ENCODE measurements around the gene SH3BP4. TPM values are rescaled to one million over a fixed set of nuclear protein-coding genes. Genes with fewer than 3 reads are reported as not detected.

SH3BP4 gene
- polyA plus RNA-seq, 1 donor, result 27.7 TPM

DNA sequence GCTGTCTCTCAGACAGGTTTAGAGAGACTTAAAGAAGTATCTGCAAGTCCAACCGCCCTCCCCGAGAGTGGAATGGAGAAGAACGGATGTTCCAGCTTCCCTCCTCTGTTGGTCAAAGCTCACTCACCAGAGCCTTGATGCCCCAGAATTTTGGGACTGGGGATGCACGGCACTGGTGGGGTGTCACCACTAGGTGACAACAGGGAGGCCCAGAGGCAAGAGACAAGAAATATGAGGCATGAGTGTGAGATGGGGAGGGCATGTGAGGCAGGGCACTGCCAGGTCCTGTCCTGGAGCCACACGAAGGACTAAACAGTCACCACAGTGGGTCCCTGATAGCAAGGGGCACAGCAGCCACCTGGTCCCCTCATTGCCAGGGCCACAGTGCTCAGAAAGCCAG is 35.1 kb upstream of the SH3BP4 start:
- Histone ChIP-seq H3K27me3 (ENCODE audit: control insufficient read depth, insufficient read depth, low read length) (no peaks in the 10 kb centered on the region), H3K9me3 (ENCODE audit: control insufficient read depth, low read depth, low read length) (no peaks in the 10 kb centered on the region), H3K27ac (ENCODE audit: low read length) (peak overlapping the region; percentile 89), H3K36me3 (ENCODE audit: control insufficient read depth, insufficient read depth, low read length) (no peaks in the 10 kb centered on the region), H3K4me1 (ENCODE audit: control insufficient read depth, insufficient read depth, low read length) (peaks cover 32% of the 10 kb centered on the region), H3K4me3 (ENCODE audit: low read length) (no peak overlapping the region)
- WGBS (ENCODE audit: insufficient coverage, low lambda C conversion rate), result no CpG with 5 or more reads among the region's 5 CpGs
- DNase-seq, result no peak

DNA sequence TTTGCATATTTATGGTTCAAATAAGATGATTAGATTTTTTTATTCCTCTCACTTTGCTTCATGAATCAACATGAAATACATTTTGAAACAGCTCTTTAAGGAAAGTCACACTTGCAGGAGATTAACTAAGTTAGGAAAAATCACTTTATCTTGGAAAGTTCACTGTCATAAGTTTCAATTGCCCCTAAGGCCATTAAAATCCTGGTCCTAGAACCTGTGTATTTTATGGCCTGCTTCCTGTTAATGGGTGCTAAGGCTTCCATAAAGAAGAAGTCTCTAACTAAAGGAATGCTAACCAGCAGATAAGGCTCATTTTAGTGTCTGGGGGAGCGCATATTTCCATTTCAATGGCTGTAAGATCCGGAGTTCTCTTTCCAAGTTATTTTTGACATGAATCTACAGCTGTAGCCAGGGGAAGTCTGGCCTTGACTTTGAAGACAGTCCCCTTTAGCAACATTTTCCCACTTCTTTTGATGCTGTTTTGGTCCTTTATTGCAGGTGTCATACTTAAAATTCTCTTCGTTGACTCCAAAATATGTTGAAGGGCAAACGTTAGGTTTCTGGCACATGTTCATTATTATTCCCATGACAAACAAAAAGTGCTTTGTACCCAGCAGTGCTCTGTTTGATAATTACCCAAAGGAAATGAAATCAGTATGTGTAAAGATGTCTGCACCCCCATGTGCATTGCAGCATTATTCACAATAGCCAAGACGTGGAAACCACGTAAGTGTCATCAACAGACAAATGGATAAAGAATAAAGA is 34.4 kb upstream of the SH3BP4 start:
- Histone ChIP-seq H3K36me3 (ENCODE audit: control insufficient read depth, insufficient read depth, low read length) (no peaks in the 10 kb centered on the region), H3K27ac (ENCODE audit: low read length) (peak overlapping the region; percentile 89)
- 20% methylated on average over 1 of the region's 6 CpGs for WGBS (ENCODE audit: insufficient coverage, low lambda C conversion rate)

DNA sequence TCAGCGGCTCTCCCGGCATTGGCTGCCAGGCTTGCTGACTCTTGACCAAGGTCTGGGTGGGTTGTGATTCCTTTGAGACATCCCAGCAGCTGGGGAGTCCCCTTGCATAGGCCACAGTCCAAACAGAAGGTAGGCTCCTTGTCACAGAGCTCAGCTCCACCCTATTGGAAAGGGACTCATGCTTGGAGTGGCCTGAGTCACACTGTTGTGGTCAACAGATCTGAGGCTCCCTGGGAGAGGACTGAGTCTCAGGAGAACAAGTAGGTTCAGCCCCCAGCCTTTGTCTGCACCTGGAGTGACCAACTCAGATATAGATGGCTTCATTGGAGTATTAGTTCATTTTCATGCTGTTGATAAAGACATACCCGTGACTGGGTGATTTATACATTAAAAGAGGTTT is 32.1 kb upstream of the SH3BP4 start:
- H3K4me1 ChIP-seq (ENCODE audit: control insufficient read depth, insufficient read depth, low read length), result peaks cover 13% of the 10 kb centered on the region
- H3K9me3 ChIP-seq (ENCODE audit: control insufficient read depth, low read depth, low read length), result no peaks in the 10 kb centered on the region
- H3K36me3 ChIP-seq (ENCODE audit: control insufficient read depth, insufficient read depth, low read length), result no peaks in the 10 kb centered on the region
- WGBS (ENCODE audit: insufficient coverage, low lambda C conversion rate), result no CpG with 5 or more reads among the region's 3 CpGs
- peak in 1 of 2 donors; percentile 20 for DNase-seq
- H3K4me3 ChIP-seq (ENCODE audit: low read length), result no peak overlapping the region
- no peaks in the 10 kb centered on the region for H3K27me3 ChIP-seq (ENCODE audit: control insufficient read depth, insufficient read depth, low read length)
- H3K27ac ChIP-seq (ENCODE audit: low read length), result no peak overlapping the region

More for the DNA sequence above, 34.4 kb upstream of the SH3BP4 start:
- H3K4me1 ChIP-seq (ENCODE audit: control insufficient read depth, insufficient read depth, low read length), result peaks cover 32% of the 10 kb centered on the region
- peak; percentile 37 to 79 for DNase-seq
- H3K27me3 ChIP-seq (ENCODE audit: control insufficient read depth, insufficient read depth, low read length), result no peaks in the 10 kb centered on the region
- H3K9me3 ChIP-seq (ENCODE audit: control insufficient read depth, low read depth, low read length), result no peaks in the 10 kb centered on the region
- H3K4me3 ChIP-seq (ENCODE audit: low read length), result no peak overlapping the region

DNA sequence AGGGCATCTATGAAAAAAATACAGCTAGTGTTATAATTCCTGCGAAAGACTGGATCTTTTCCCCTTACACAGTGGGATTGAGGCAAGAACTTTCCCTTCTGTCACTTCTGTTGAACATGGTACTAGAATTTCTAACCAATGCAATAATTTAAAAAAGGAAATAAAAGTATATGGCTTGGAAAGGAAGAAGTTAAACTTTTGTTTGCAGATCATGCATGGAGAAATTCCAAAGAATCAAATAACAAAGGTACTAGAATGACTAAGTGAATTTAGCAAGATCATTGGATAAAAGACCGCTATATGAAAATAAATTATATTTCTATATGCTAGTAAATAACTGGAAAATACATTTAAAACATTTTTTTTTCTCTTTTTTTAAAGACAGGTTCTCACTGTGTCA is 31.0 kb upstream of the SH3BP4 start:
- Histone ChIP-seq H3K27me3 (ENCODE audit: control insufficient read depth, insufficient read depth, low read length) (no peaks in the 10 kb centered on the region), H3K27ac (ENCODE audit: low read length) (no peak overlapping the region), H3K4me3 (ENCODE audit: low read length) (no peak overlapping the region), H3K4me1 (ENCODE audit: control insufficient read depth, insufficient read depth, low read length) (peaks cover 7% of the 10 kb centered on the region), H3K9me3 (ENCODE audit: control insufficient read depth, low read depth, low read length) (no peaks in the 10 kb centered on the region), H3K36me3 (ENCODE audit: control insufficient read depth, insufficient read depth, low read length) (no peaks in the 10 kb centered on the region)
- no peak for DNase-seq
- 100% methylated on average over 1 of the region's 2 CpGs for WGBS (ENCODE audit: insufficient coverage, low lambda C conversion rate)

DNA sequence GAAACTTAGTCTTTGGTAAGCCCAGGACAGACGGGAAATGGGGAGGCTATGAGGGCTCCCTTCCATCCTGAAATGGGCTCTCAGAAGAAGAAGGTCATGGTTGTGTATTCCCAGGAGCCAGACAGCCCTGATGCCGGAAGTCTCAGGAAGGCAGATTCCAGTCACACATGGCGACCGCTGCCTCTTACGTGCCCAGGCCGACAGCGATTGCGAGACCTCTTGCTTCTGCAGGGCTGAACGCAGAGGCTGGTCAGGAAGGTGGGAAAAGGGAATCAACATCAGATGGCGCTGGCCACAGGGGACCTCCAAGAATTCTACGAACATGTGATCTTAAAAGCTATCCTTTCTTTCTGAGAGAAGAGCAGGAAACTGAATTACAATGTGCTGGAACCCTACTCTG is 22.8 kb upstream of the SH3BP4 start:
- H3K4me3 ChIP-seq (ENCODE audit: low read length), result no peak overlapping the region
- no peaks in the 10 kb centered on the region for H3K4me1 ChIP-seq (ENCODE audit: control insufficient read depth, insufficient read depth, low read length)
- H3K27me3 ChIP-seq (ENCODE audit: control insufficient read depth, insufficient read depth, low read length), result no peaks in the 10 kb centered on the region
- H3K36me3 ChIP-seq (ENCODE audit: control insufficient read depth, insufficient read depth, low read length), result no peaks in the 10 kb centered on the region
- no peak overlapping the region for H3K27ac ChIP-seq (ENCODE audit: low read length)
- no peak for DNase-seq
- no peaks in the 10 kb centered on the region for H3K9me3 ChIP-seq (ENCODE audit: control insufficient read depth, low read depth, low read length)
- whole genome bisulfite sequencing (ENCODE audit: insufficient coverage, low lambda C conversion rate), result 100% methylated on average over 1 of the region's 11 CpGs

DNA sequence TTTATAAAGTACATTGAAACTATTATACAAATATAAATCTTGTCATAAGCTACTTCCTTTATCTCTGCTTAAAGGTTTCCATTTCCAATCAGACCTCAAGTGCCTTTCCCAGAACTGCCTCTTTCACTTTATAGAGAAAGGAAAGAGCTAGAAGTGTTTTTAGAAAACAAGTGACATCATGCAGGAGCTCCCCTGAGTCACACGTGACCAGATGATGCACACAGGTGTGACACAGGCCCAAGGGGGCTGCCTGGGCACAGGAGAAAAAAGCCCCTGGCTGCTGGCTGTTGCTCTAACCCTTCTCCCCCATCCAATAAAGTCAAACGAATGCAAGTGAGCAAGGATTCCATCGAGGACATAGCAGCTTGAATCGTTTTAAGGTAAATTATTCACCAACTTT is 21.4 kb upstream of the SH3BP4 start:
- DNase-seq, result no peak
- H3K27ac ChIP-seq (ENCODE audit: low read length), result no peak overlapping the region
- no peaks in the 10 kb centered on the region for H3K4me1 ChIP-seq (ENCODE audit: control insufficient read depth, insufficient read depth, low read length)
- no peaks in the 10 kb centered on the region for H3K36me3 ChIP-seq (ENCODE audit: control insufficient read depth, insufficient read depth, low read length)
- H3K4me3 ChIP-seq (ENCODE audit: low read length), result no peak overlapping the region
- H3K27me3 ChIP-seq (ENCODE audit: control insufficient read depth, insufficient read depth, low read length), result no peaks in the 10 kb centered on the region
- H3K9me3 ChIP-seq (ENCODE audit: control insufficient read depth, low read depth, low read length), result no peaks in the 10 kb centered on the region
- no CpG with 5 or more reads among the region's 4 CpGs for WGBS (ENCODE audit: insufficient coverage, low lambda C conversion rate)

DNA sequence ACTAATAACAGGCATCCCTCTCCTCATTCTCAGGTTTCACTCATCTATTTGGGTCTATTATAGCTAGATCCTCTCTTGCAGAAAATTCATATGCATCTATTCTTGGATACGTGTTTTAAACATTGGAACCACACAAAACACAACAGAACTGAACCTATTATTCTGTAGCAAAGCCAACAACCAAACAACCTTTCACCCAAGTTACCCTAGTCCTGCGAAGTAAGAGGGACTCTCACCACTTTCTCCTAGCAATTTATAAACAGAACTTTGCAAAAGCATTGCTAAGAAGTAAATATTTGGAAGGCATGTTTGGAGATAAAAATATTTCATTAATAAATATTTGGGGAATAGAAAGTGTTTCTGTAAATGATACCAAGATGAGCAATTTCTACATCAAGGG is 20.4 kb upstream of the SH3BP4 start:
- no peaks in the 10 kb centered on the region for H3K4me1 ChIP-seq (ENCODE audit: control insufficient read depth, insufficient read depth, low read length)
- H3K36me3 ChIP-seq (ENCODE audit: control insufficient read depth, insufficient read depth, low read length), result no peaks in the 10 kb centered on the region
- WGBS (ENCODE audit: insufficient coverage, low lambda C conversion rate), result no CpG with 5 or more reads among the region's 2 CpGs
- DNase-seq, result no peak
- H3K27me3 ChIP-seq (ENCODE audit: control insufficient read depth, insufficient read depth, low read length), result no peaks in the 10 kb centered on the region
- no peak overlapping the region for H3K4me3 ChIP-seq (ENCODE audit: low read length)
- no peaks in the 10 kb centered on the region for H3K9me3 ChIP-seq (ENCODE audit: control insufficient read depth, low read depth, low read length)
- no peak overlapping the region for H3K27ac ChIP-seq (ENCODE audit: low read length)

DNA sequence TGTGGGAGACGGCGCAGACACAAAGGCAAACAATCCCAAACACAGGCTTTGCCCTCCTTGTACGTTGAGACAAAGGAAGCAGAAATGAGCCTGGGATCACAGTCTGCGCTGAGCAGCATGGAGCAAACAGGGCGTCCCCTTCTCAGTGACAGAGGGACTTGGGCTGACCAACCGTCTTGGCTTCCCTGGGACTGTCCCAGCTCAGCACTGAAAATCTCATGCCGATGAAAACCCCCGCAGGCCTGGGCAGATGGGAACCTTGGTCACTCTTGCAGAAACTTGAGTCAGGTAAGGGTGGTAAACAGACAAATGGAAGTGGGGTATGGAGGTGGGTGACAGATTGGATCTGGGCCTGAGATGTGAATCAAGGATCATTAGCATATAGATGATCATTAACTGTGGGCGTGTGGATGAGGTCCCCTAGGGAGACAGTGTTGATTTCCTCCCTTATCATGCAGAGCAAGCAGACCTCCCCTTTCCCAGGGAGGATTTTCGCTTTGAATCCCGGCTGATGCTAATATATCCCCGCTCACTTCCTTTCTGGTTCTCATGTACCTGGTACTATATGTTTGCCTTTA is 19.1 kb upstream of the SH3BP4 start:
- Histone ChIP-seq H3K27ac (ENCODE audit: low read length) (no peak overlapping the region), H3K4me1 (ENCODE audit: control insufficient read depth, insufficient read depth, low read length) (no peaks in the 10 kb centered on the region), H3K36me3 (ENCODE audit: control insufficient read depth, insufficient read depth, low read length) (no peaks in the 10 kb centered on the region), H3K27me3 (ENCODE audit: control insufficient read depth, insufficient read depth, low read length) (no peaks in the 10 kb centered on the region), H3K4me3 (ENCODE audit: low read length) (no peak overlapping the region), H3K9me3 (ENCODE audit: control insufficient read depth, low read depth, low read length) (no peaks in the 10 kb centered on the region)
- no peak for DNase-seq
- no CpG with 5 or more reads among the region's 12 CpGs for WGBS (ENCODE audit: insufficient coverage, low lambda C conversion rate)

DNA sequence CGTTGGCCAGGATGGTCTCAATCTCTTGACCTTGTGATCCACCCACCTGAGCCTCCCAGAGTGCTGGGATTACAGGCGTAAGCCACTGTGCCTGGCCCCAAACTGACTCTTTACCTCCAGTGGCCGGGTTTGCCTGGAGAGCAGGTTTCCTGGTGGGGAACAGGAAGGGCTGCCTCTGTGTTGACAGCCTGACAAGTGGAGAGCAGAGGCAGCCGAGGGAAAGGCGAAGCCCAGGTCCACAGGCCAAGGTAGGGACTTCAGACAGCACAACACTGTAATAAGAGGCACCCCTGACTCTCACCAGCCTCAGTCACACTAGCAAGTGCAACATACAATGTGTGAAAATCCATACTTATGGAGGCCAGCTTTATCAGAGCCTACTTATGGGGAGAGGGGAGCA is 16.5 kb upstream of the SH3BP4 start:
- Histone ChIP-seq H3K4me1 (ENCODE audit: control insufficient read depth, insufficient read depth, low read length) (no peaks in the 10 kb centered on the region), H3K36me3 (ENCODE audit: control insufficient read depth, insufficient read depth, low read length) (no peaks in the 10 kb centered on the region), H3K9me3 (ENCODE audit: control insufficient read depth, low read depth, low read length) (no peaks in the 10 kb centered on the region), H3K27ac (ENCODE audit: low read length) (no peak overlapping the region), H3K4me3 (ENCODE audit: low read length) (no peak overlapping the region), H3K27me3 (ENCODE audit: control insufficient read depth, insufficient read depth, low read length) (no peaks in the 10 kb centered on the region)
- no CpG with 5 or more reads among the region's 5 CpGs for WGBS (ENCODE audit: insufficient coverage, low lambda C conversion rate)
- no peak for DNase-seq

DNA sequence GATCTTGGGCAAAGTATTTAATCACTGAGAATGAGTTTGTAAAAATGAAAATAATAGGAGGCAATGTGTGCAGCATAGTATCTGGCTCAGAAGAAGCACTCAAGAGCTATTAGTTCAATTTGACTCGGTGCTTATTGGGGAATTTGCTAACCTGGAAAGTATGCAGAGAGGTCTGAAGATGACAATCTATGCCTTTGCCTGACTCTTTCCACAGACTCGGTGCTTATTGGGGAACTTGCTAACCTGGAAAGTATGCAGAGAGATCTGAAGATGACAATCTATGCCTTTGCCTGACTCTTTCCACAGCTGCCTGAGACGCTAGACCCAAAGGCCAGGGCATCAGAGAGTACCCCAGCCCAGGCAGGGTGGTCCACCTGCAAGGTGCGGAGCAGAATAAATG is 12.2 kb upstream of the SH3BP4 start:
- Histone ChIP-seq H3K36me3 (ENCODE audit: control insufficient read depth, insufficient read depth, low read length) (no peaks in the 10 kb centered on the region), H3K9me3 (ENCODE audit: control insufficient read depth, low read depth, low read length) (peaks cover 2% of the 10 kb centered on the region), H3K27ac (ENCODE audit: low read length) (no peak overlapping the region), H3K4me1 (ENCODE audit: control insufficient read depth, insufficient read depth, low read length) (no peaks in the 10 kb centered on the region), H3K4me3 (ENCODE audit: low read length) (no peak overlapping the region), H3K27me3 (ENCODE audit: control insufficient read depth, insufficient read depth, low read length) (no peaks in the 10 kb centered on the region)
- no peak for DNase-seq
- WGBS (ENCODE audit: insufficient coverage, low lambda C conversion rate), result 83% methylated on average over 2 of the region's 4 CpGs

DNA sequence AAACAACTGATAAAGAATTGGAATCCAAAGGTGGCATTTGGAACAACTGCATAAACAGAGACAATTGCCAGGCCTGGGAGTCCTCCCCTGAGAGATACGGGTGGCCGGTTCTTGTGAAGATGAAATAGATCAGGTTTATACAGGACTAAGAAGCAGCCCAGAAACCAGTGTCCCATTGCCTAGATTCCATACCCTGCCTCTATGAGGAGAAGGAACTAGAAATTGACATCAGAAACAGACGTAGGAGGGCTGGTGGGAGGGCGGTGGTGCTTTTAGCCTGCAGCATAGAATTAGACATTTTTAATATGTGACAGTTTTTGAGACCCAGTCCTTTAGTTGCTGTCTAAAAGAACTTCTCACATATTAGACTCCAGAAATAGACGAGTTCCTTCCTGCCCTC is 11.8 kb upstream of the SH3BP4 start:
- no CpG with 5 or more reads among the region's 5 CpGs for WGBS (ENCODE audit: insufficient coverage, low lambda C conversion rate)
- Histone ChIP-seq H3K36me3 (ENCODE audit: control insufficient read depth, insufficient read depth, low read length) (no peaks in the 10 kb centered on the region), H3K4me1 (ENCODE audit: control insufficient read depth, insufficient read depth, low read length) (no peaks in the 10 kb centered on the region), H3K9me3 (ENCODE audit: control insufficient read depth, low read depth, low read length) (peaks cover 2% of the 10 kb centered on the region), H3K4me3 (ENCODE audit: low read length) (no peak overlapping the region), H3K27me3 (ENCODE audit: control insufficient read depth, insufficient read depth, low read length) (no peaks in the 10 kb centered on the region), H3K27ac (ENCODE audit: low read length) (no peak overlapping the region)
- no peak for DNase-seq
